Activated CD8-positive, alpha-beta memory T cell treated with anti-CD3 and anti-CD28 coated beads for 36 hours (primary cell): ENCODE results near the gene KIF5C. TPM values are rescaled to one million over a fixed set of nuclear protein-coding genes. Genes with fewer than 3 reads are reported as not detected.

Source experiments
- CTCF ChIA-PET: fragments of 350-600 bp; sonication (Branson Sonifier 250); formaldehyde crosslinking; loops from one replicate; lab custom pipeline; 2021; ENCODE audit warnings: antibody characterized with exemption; lab: Charles Lee
- POLR2A ChIA-PET: fragments of 350-600 bp; sonication (Branson Sonifier 250); formaldehyde crosslinking; loops from one replicate; lab custom pipeline; 2021; ENCODE audit warnings: antibody characterized with exemption; lab: Charles Lee
- total RNA-seq, 2 experiments: library from RNA; stranded (reverse); gene quantifications; one replicate each; pipeline ENCODE4 v1.2.3, GENCODE V29; 2021

Gene KIF5C
- total RNA-seq, 2 experiments from 2014 or later, result 24.3 to 25.4 TPM

DNA sequence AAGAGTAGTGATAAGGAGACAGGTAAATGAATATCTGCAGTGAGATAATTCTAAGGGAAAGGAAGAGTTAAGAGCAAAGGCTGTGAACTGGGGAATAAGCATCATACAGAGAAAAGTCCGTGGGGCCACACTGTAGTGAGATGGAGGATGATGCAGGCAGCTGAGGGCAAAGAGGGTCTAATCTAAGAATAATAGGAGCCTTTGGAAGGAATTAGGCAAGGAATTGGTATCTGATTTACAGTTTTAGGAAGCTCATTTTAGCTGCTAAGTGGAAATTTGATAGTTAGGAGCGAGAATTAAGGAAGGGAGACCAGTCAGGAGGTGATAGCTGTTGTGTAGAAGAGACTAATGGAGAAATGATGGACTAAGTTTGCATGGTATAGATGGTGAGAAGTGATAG lies 43.5 kb downstream of the KIF5C start:
- CTCF ChIA-PET, result no interaction called here
- POLR2A ChIA-PET, result no interaction called here

GRCh38 chr2:148920559-148920958 lies 45.5 kb downstream of the KIF5C start:
- CTCF ChIA-PET, result no interaction called here
- POLR2A ChIA-PET, result no interaction called here

DNA sequence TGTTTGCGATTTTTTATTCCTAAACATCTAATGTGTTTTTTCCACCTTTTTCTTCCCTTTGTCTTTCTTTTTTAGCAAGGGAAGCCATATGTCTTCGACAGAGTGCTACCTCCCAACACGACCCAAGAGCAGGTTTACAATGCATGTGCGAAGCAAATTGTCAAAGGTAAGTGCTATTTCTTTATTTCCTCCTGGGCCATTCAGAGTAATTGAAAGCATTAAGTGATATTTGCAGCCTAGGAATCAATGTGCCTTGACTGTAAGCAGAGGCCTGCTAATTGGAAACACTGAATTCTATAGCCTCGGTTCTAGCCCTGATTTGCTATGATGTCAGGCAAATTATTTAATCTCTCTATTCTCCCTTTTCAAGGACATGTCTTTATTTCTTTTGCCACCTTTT lies 47.0 kb downstream of the KIF5C start:
- ChIA-PET POLR2A (no interaction called here), CTCF (no interaction called here)

- CTCF ChIA-PET, result no interaction called here
- POLR2A ChIA-PET, result no interaction called here
Observed at GRCh38 chr2:148922776-148923475, 47.9 kb downstream of the KIF5C start.

DNA sequence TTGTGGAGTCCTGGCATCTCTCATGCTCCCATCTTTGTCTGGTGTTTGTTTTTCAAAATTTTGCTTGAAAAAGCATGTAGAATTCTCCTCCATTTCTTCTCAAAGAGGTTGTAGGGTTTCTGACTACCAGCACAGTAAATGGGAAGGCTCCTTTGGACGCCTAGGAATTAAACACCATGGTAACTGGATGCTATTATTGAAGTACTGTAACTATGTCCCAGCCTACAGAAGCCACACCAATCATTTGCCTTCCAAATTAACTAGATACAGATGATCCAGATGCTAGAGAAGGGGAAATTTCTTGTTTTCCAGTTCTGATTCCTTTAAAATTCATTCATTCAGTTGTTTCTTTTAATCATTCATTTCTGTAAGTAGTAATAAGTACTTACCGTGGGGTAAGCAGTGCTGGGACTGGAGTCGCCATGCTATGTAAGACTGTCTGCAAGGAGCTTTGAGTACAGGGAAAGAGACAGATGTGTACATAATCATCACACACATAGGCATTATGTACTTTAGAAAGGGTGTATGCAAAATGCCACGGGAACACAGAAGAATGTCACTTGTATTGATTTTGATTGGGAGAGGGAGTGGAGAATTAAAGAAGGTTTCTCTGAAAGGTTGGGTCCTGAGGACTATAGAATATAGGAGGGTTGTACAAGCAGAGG lies 49.6 kb downstream of the KIF5C start:
- CTCF ChIA-PET, result no interaction called here
- POLR2A ChIA-PET, result no interaction called here

GRCh38 chr2:148926291-148926961 lies 51.4 kb downstream of the KIF5C start:
- CTCF ChIA-PET, result interaction anchor here (0.7 kb wide), 1 partner anchor 9 kb away, joined by 3 read pairs; no protein-coding TSS in a partner anchor
- POLR2A ChIA-PET, result no interaction called here

DNA sequence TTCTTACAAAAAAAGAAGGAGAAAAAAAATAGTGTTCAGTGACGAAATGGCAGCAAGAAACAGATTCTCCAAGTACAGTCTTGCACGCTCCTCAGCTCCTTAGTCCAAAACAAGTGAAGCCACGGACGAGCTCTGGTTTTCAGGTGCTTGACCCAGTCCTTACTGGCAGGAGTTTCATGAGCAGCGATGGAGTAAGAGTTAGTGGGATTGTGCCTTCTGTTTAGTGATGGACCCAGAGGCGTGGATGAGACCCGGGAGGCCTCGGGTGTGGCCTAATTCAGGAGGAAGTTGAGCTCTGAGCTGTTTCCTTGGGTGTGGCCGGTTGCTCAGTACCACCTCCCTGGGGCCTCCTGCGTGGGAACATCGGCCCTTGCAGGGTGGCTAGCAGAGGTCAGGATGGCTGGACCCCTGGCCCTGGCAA lies 52.0 kb downstream of the KIF5C start:
- POLR2A ChIA-PET, result no interaction called here
- CTCF ChIA-PET, result interaction anchor here (0.6 kb wide), 1 partner anchor 112 kb away, joined by 3 read pairs; no protein-coding TSS in a partner anchor

DNA sequence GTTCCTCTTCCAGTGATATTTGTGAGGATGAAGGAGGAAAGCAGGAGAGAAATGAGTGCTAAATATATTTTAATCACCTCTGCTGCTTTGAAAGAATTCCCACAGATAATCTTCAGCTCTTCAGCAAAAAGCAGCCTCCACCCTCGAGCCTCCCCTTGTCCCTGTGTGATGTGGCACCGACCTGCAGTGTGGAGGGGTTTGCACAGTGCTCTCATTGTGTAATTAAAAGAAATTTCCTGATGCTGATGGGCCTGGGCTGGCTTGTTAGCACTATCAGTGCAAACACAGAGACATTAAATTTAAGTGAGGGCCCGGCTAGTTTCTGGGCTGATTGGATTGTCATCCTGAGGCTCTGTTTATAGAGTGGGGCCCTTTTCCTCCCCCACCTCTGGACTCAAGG lies 53.4 kb downstream of the KIF5C start:
- POLR2A ChIA-PET, result no interaction called here

DNA sequence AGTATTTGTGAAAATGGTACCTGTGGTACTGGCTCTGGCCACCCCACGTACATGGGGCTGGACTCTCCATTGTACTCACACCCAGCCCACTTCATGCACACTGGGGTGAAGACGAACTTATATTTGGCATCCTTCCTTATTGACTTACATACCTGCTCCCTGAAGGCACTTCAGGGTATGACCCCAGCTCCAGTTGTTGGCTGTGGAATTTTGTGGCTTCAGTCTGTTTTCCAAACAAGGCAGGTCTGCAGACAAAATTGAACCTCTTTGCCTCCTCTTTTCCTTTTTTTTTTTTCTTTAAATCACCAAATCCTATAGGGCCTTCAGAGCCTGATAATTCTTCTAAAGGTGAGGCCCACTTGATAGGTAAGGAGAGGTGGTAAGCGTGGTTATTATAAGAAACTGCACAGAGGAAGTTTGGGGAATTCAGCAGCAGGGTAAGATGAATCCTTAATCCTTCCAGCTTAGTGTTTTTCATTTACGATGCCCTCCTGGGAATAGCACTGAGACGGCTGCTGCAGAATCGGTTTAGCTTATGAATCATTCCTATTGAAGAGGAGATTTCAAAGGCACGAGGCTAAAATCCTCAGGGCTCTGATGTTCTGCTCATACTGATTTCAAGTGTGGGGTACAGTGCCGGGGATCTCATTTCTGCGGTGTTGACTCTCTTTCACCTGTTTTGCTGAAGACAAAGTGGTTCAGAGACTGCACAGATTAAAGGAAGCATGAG lies 55.2 kb downstream of the KIF5C start:
- ChIA-PET POLR2A (interaction anchor here (0.7 kb wide), 1 partner anchor 287 kb away, joined by 3 read pairs; no protein-coding TSS in a partner anchor), CTCF (no interaction called here)

More for the DNA sequence above, 53.4 kb downstream of the KIF5C start:
- CTCF ChIA-PET, result no interaction called here

- CTCF ChIA-PET, result no interaction called here
- POLR2A ChIA-PET, result no interaction called here
Observed at GRCh38 chr2:148932536-148932935, 57.5 kb downstream of the KIF5C start.

DNA sequence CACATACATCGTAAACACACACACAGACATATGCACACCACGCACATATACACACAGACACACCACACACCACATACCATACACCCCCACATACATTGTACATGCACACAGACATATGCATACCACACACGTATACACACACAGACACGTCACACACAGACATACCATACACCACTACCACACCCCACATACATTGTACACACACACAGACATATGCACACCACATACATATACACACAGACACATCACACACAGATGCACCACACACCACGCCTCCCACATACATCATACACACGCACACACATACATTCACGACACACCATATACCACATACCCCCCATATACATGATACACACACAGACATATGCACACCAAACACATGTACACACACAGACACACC lies 58.4 kb downstream of the KIF5C start:
- CTCF ChIA-PET, result no interaction called here

GRCh38 chr2:148935791-148936190 lies 60.8 kb downstream of the KIF5C start:
- CTCF ChIA-PET, result no interaction called here

More for the DNA sequence above, 58.4 kb downstream of the KIF5C start:
- POLR2A ChIA-PET, result no interaction called here

DNA sequence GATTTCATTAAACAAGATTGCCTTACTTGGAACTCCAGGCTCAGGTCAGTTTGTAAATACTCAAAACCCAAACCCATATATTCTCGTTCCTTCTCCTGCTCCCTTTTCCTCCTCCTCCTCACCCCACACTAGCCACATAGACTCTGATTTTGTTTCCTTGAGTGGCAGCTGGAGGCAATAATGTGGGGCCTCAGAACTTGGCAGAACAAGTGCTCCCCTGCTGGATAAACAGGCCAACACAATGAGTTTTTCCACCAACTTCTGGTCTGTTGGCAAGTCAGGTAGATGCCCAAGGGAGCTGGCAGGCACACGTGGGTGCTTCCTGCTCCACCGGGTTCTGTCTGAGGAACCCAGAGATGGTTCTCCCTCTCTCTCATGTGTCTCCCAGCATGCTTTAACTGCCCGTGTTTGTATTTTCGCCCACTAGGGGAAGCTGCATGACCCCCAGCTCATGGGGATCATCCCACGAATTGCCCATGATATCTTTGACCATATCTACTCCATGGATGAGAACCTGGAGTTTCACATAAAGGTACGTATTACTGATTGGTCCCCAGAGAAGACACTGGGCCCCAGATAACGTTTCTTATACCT lies 61.9 kb downstream of the KIF5C start:
- CTCF ChIA-PET, result no interaction called here

More at GRCh38 chr2:148935791-148936190, 60.8 kb downstream of the KIF5C start:
- POLR2A ChIA-PET, result no interaction called here

GRCh38 chr2:148939271-148939670 lies 64.2 kb downstream of the KIF5C start:
- ChIA-PET CTCF (no interaction called here), POLR2A (no interaction called here)

More for the DNA sequence above, 61.9 kb downstream of the KIF5C start:
- POLR2A ChIA-PET, result no interaction called here

DNA sequence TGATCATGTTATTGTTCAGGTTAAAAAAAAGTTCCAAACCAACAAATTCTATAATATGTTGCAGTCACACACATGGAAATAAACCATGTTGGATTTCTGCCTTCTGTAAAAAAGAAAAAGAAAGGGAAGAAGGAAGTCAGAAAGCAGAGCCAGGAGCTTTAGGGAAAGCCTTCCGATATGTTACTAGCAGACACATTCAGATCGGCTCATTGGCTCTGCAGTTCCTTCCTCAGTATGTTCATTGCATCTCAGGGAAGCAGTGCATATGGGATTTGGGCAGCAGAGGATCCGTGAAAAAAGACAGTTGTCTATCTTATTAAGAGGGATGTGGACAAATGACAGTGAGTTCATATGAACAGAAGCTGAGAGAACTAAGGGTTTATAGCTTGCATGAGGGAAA lies 68.1 kb downstream of the KIF5C start:
- CTCF ChIA-PET, result no interaction called here
- POLR2A ChIA-PET, result no interaction called here

- POLR2A ChIA-PET, result no interaction called here
Observed at GRCh38 chr2:148944536-148944935, 69.5 kb downstream of the KIF5C start.

DNA sequence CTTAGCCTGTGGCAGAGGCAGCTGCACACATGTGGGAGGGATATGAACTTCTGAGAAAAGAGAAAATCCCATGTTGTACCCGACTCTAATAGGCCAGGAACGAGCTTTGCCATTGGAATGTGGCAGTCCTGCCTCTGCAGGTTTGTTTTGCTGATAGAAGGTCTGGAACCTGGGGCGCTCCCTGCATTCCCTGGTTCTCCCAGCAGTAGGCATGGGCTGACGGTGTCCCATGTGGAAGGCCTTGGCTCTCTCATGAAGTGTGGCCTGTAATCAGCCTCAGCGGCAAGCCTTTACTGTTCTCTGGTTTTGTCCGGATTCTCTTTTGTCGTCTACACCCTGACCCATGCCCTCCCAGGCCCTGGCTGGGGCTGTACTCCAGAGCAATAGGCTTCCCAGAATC lies 72.3 kb downstream of the KIF5C start:
- ChIA-PET CTCF (no interaction called here), POLR2A (no interaction called here)

More at GRCh38 chr2:148944536-148944935, 69.5 kb downstream of the KIF5C start:
- CTCF ChIA-PET, result no interaction called here

DNA sequence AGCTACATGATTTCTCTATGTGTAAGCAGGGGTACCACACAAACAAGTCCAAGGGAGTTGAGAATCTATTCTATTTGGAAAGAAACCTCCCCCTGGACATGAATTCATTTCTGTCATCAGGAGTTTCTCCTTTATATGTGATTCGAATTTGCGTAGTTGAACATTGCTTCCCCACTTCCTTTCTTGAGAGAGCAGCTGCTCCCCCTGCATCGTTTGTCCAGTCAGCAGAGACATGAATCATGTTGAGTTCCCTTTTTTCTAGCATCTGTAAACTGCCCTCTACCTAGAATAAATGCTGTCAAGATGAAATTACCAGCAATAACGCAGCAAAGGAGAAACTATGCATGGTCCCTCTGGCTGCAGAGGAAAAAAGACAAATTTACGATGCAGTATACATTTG lies 73.8 kb downstream of the KIF5C start:
- ChIA-PET POLR2A (no interaction called here), CTCF (no interaction called here)

- ChIA-PET POLR2A (no interaction called here), CTCF (no interaction called here)
Observed at GRCh38 chr2:148949348-148949747, 74.3 kb downstream of the KIF5C start.
